Measurements from ENCODE around the gene PTPRN2. TPM values are rescaled to one million over a fixed set of nuclear protein-coding genes. Genes with fewer than 3 reads are reported as not detected.

Gene PTPRN2
- total RNA-seq, 1 donor from 2014 or later: 11.4 TPM

DNA sequence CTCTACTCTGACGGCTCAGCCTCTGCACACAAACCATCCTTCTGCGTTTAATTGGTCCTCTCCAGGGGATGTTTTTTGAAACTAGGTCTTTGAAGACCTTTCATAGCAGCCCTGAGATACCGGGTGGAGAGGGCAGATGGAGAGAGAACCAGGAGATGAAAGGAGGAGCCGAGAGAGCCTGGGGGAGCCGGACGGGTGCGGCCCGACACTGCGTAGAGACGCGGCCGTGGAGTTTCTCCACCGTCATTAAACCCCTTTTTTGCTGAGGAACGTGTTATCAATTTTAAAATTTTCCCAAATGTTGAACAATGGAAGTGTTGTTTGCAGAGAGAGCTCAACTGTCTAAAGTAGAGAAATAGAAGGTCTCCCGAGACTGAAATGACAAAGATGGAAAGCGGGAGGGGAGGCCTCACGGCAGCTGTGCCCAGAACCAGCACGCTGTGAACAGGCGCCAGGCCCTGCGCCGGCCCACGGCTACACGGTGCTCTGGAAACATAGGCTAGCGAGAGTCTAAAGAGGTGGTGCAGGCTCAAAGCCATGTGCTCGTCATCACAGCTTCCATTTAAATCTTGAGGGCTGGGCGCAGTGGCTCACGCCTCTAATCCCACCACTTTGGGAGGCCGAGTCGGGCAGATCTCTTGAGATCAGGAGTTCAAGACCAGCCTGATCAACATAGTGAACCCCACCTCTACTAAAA is 307.0 kb downstream of the PTPRN2 start:
- Mint-ChIP-seq H3K4me1 (ENCODE audit: low read depth) (no peaks in the 10 kb centered on the region), H3K4me3 (ENCODE audit: low read depth) (no peak overlapping the region), H3K36me3 (ENCODE audit: insufficient read depth) (no peaks in the 10 kb centered on the region), H3K27ac (no peak overlapping the region), H3K9me3 (ENCODE audit: low read depth) (no peaks in the 10 kb centered on the region), H3K27me3 (no peaks in the 10 kb centered on the region)
- TF ChIP-seq CTCF (IDR thresholded peaks at IDR 0.05; ENCODE audit: unreplicated experiment): no peak
- DNase-seq (ENCODE audit: low spot score, unreplicated experiment): no peak

- Mint-ChIP-seq H3K36me3 (ENCODE audit: insufficient read depth) (no peaks in the 10 kb centered on the region), H3K27ac (no peak overlapping the region), H3K27me3 (no peaks in the 10 kb centered on the region), H3K4me1 (ENCODE audit: low read depth) (no peaks in the 10 kb centered on the region), H3K9me3 (ENCODE audit: low read depth) (no peaks in the 10 kb centered on the region), H3K4me3 (ENCODE audit: low read depth) (no peak overlapping the region)
- no peak for DNase-seq (ENCODE audit: low spot score, unreplicated experiment)
- TF ChIP-seq CTCF (IDR thresholded peaks at IDR 0.05; ENCODE audit: unreplicated experiment): no peak
These were observed 307.8 kb downstream of the PTPRN2 start for GRCh38 chr7:158279539-158280447.

DNA sequence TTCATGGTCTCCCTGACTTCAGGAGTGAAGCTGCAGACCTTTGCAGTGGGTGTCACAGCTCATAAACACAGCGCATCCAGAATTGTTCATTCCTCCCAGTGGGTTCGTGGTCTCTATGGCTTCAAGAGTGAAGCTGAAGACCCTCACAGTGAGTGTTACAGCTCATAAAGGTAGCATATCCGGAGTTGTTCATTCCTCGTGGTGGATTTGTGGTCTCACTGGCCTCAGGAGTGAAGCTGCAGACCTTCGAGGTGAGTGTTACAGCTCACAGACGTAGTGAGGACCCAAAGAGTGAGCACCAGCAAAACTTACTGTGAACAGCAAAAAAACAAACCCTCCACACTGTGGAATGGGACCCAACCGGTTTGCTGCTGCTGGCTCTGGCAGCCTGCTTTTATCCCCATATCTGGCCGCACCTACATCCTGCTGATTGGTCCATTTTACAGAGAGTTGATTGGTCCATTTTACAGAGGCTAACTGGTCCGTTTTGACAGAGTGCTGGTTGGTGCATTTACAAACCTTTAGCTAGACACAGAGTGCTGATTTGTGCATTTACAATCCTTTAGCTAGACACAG is 308.8 kb downstream of the PTPRN2 start:
- no peak for TF ChIP-seq CTCF (IDR thresholded peaks at IDR 0.05; ENCODE audit: unreplicated experiment)
- Mint-ChIP-seq H3K27me3 (no peaks in the 10 kb centered on the region), H3K4me1 (ENCODE audit: low read depth) (no peaks in the 10 kb centered on the region), H3K27ac (no peak overlapping the region), H3K36me3 (ENCODE audit: insufficient read depth) (no peaks in the 10 kb centered on the region), H3K4me3 (ENCODE audit: low read depth) (no peak overlapping the region), H3K9me3 (ENCODE audit: low read depth) (no peaks in the 10 kb centered on the region)
- no peak for DNase-seq (ENCODE audit: low spot score, unreplicated experiment)

DNA sequence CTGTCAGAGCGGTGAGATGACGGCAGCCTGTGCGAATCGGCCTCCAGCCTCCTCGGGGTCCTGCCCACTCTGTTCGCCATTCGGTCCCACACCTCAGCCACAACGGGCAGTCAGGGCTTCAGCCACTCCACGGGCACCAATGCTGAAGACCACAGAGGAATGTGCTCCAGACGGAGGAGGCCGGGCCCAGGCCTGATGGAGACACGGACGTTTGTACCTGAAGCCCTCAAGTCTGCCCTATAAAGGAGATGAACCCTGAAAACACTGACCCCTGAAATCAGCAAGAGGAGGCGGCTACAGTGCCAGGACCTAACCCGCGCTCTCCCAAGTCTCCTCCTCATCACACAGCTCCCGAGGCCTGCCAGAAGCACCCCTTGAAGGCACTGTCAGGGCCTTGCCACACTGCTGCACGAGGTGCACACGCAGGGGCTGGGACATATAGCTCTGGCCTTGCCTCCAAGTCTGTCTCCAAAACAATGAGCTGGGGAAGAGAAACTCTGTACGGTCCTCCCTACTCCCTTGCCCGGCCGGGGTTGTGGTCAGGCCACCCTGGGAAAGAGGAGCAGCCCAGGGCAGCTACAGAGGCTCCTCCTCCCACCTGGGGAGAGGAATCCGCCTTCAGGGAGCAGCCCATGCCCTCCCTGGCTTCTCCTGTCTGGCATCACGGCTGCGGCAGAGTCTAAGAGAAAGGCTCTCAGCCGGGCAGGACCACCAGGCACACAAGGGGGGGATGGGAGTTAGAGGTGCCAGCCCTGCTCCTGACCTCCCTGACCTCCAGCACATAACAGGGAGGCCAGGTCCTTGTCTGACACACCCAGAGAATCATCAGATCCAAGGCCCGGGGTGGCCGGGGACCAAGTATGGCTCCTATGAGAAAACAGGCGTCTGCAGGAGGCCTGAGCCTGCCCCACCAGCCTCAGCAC is 310.1 kb downstream of the PTPRN2 start:
- no peak for DNase-seq (ENCODE audit: low spot score, unreplicated experiment)
- no peak overlapping the region for H3K27ac Mint-ChIP-seq

More for the DNA sequence above, 310.1 kb downstream of the PTPRN2 start:
- H3K36me3 Mint-ChIP-seq (ENCODE audit: insufficient read depth): no peaks in the 10 kb centered on the region
- H3K4me1 Mint-ChIP-seq (ENCODE audit: low read depth): no peaks in the 10 kb centered on the region
- H3K9me3 Mint-ChIP-seq (ENCODE audit: low read depth): no peaks in the 10 kb centered on the region
- no peak for TF ChIP-seq CTCF (IDR thresholded peaks at IDR 0.05; ENCODE audit: unreplicated experiment)
- H3K27me3 Mint-ChIP-seq: no peaks in the 10 kb centered on the region
- no peak overlapping the region for H3K4me3 Mint-ChIP-seq (ENCODE audit: low read depth)
